Vagina (tissue), 2 donors: ENCODE results near the gene FBLN1.

Experiments used
- POLR2A ChIP-seq, 2 donors: fragments of 450-650 bp; IDR thresholded peaks; one replicate each; pipeline ENCODE4 v1.6.1; 2017; ENCODE audit warnings: antibody characterized with exemption in 2 of 2, mild to moderate bottlenecking in 2 of 2, moderate library complexity in 2 of 2
- POLR2AphosphoS5 ChIP-seq, 2 donors: sonication (generic); formaldehyde crosslinking; IDR thresholded peaks; one replicate each; pipeline ENCODE4 v1.9.0; 2017; ENCODE audit warnings: antibody characterized with exemption in 2 of 2, mild to moderate bottlenecking in 2 of 2, low read depth in 1 of 2; ENCODE audit not compliant: insufficient read depth in 1 of 2
- TF ChIP-seq, protein P1 (sequence below), 3 experiments: fragments of 450-650 bp in 2 of 3; fragments of 200-600 bp in 1 of 3; sonication (generic) in 1 of 3; IDR thresholded peaks; one replicate each; pipeline ENCODE4 v1.5.1; 2017 to 2019; ENCODE audit warnings: antibody characterized with exemption in 3 of 3, mild to moderate bottlenecking in 2 of 3, moderate library complexity in 2 of 3

DNA sequence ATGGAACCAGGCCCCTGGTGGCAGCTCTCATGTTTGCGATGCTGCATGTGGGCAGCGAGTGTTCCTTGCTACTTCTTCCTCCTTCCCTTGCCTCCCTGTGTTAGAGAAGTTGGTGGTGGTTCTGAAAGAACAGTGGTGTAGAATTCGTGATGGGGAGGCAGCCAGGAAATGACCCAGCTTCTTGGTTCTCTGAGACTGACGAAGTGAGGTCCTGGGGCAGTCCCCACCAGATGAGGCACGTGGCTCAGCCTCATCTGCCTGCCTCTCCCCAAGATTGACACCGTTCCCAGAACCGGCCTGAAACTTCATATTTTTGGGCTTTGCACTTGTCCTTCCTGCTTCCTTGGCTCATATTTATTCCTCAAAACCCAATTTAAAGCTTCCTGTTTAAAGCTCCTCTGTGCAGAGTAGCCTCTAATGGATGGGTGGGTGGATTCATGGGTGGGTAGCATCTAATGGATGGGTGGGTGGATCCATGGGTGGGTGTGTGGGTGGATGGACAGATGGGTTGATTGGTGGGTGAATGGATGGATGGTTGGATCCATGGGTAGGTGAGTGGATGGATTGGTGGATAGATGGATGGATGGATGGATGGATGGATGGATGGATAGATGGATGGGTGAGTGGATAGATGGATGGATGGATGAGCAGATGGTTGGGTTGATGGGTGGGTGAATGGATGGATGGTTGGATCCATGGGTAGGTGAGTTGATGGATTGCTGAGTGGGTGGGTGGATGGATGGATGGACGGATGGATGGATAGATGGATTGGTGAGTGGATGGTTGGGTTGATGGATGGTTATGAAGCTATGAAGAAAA is 91.6 kb downstream of the FBLN1 start:
- TF ChIP-seq POLR2A (IDR thresholded peaks at IDR 0.05), result no peak
- no peak for TF ChIP-seq POLR2AphosphoS5 (IDR thresholded peaks at IDR 0.05; ENCODE audit: insufficient read depth in 1 of 2, low read depth in 1 of 2)
- TF ChIP-seq, protein P1, sequence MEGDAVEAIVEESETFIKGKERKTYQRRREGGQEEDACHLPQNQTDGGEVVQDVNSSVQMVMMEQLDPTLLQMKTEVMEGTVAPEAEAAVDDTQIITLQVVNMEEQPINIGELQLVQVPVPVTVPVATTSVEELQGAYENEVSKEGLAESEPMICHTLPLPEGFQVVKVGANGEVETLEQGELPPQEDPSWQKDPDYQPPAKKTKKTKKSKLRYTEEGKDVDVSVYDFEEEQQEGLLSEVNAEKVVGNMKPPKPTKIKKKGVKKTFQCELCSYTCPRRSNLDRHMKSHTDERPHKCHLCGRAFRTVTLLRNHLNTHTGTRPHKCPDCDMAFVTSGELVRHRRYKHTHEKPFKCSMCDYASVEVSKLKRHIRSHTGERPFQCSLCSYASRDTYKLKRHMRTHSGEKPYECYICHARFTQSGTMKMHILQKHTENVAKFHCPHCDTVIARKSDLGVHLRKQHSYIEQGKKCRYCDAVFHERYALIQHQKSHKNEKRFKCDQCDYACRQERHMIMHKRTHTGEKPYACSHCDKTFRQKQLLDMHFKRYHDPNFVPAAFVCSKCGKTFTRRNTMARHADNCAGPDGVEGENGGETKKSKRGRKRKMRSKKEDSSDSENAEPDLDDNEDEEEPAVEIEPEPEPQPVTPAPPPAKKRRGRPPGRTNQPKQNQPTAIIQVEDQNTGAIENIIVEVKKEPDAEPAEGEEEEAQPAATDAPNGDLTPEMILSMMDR (IDR thresholded peaks at IDR 0.05), result no peak
